NB4 (cell line): ENCODE results near the gene UMAD1.

ENCODE experiments used
- CTCF ChIP-seq: IDR thresholded peaks from one replicate; pipeline ENCODE4 v1.5.1; 2012; ENCODE audit warnings: low read depth, low read length
- POLR2A ChIP-seq: IDR thresholded peaks from 2 replicates; pipeline ENCODE4 v1.6.1; 2011; ENCODE audit warnings: mild to moderate bottlenecking; ENCODE audit not compliant: insufficient read length; ENCODE audit errors: extremely low read depth

- TF ChIP-seq CTCF (no peak), POLR2A (no peak)
Measured at GRCh38 chr7:7850150-7850549, 209.6 kb downstream of the UMAD1 start.
